SK-N-SH treated with all-trans-retinoic acid at 6 μM for 48 hours (cell line): ENCODE measurements around the gene GPX4.

Source experiments
- ATAC-seq: fragments of 200-7000 bp; cut with Tn5 transposase; 3 replicates; pipeline ENCODE4 v1.9.1; 2020; ENCODE audit warnings: mild to moderate bottlenecking, moderate library complexity
- ARNTL ChIP-seq: fragments of 450-650 bp; formaldehyde crosslinking; IDR thresholded peaks from 2 replicates; pipeline ENCODE4 v1.5.0; 2020; ENCODE audit warnings: low read depth, mild to moderate bottlenecking, moderate library complexity, borderline replicate concordance
- BACH2 ChIP-seq: fragments of 250-450 bp; sonication (Bioruptor Pico); IDR thresholded peaks from 2 replicates; pipeline ENCODE4 v1.9.0; 2021; ENCODE audit warnings: mild to moderate bottlenecking, borderline replicate concordance
- CREB5 ChIP-seq: fragments of 250-450 bp; sonication (Bioruptor Pico); IDR thresholded peaks from 2 replicates; pipeline ENCODE4 v1.5.1; 2020; ENCODE audit warnings: low read depth, mild to moderate bottlenecking, moderate library complexity
- CSRNP3 ChIP-seq: fragments of 250-450 bp; sonication (Bioruptor Pico); IDR thresholded peaks from 2 replicates; pipeline ENCODE4 v1.5.1; 2021; ENCODE audit warnings: mild to moderate bottlenecking, moderate library complexity
- GLIS3 ChIP-seq: fragments of 250-450 bp; sonication (Bioruptor Pico); IDR thresholded peaks from 2 replicates; pipeline ENCODE4 v1.5.0; 2020; ENCODE audit warnings: mild to moderate bottlenecking, moderate library complexity
- OSR1 ChIP-seq: fragments of 250-450 bp; sonication (Bioruptor Pico); IDR thresholded peaks from 2 replicates; pipeline ENCODE4 v1.8.0; 2022; ENCODE audit warnings: moderate library complexity, mild to moderate bottlenecking, inconsistent platforms
- POU6F1 ChIP-seq: fragments of 250-450 bp; sonication (Bioruptor Pico); IDR thresholded peaks from 2 replicates; pipeline ENCODE4 v1.8.0; 2021; ENCODE audit warnings: low read depth, mild to moderate bottlenecking, moderate library complexity, borderline replicate concordance
- PPARA ChIP-seq: fragments of 250-450 bp; sonication (Bioruptor Pico); IDR thresholded peaks from 2 replicates; pipeline ENCODE4 v1.5.0; 2020; ENCODE audit warnings: mild to moderate bottlenecking, borderline replicate concordance
- TCF4 ChIP-seq: fragments of 250-450 bp; sonication (Bioruptor Pico); IDR thresholded peaks from 2 replicates; pipeline ENCODE4 v1.8.0; 2021; ENCODE audit warnings: mild to moderate bottlenecking, moderate library complexity, borderline replicate concordance
- TOX ChIP-seq: fragments of 250-450 bp; sonication (Bioruptor Pico); IDR thresholded peaks from 2 replicates; pipeline ENCODE4 v1.8.0; 2021; ENCODE audit warnings: mild to moderate bottlenecking, moderate library complexity, borderline replicate concordance
- ZFP3 ChIP-seq: fragments of 250-450 bp; sonication (Bioruptor Pico); IDR thresholded peaks from 2 replicates; pipeline ENCODE4 v1.5.0; 2020; ENCODE audit warnings: mild to moderate bottlenecking, moderate library complexity
- ZFP30 ChIP-seq: fragments of 450-650 bp; formaldehyde crosslinking; IDR thresholded peaks from 2 replicates; pipeline ENCODE4 v1.5.0; 2022; ENCODE audit warnings: mild to moderate bottlenecking, moderate library complexity
- ZNF565 ChIP-seq: fragments of 450-650 bp; formaldehyde crosslinking; conservative IDR thresholded peaks from 2 replicates; pipeline ENCODE4 v1.5.0; 2020; ENCODE audit warnings: low read depth, mild to moderate bottlenecking, moderate library complexity
- ZNF70 ChIP-seq: fragments of 450-650 bp; formaldehyde crosslinking; IDR thresholded peaks from 2 replicates; pipeline ENCODE4 v1.5.0; 2020; ENCODE audit warnings: mild to moderate bottlenecking, moderate library complexity

The GPX4 gene

GRCh38 chr19:1131718-1132551, 28.1 kb downstream of the GPX4 start (continued):
- no peak for TF ChIP-seq CREB5 (CRISPR knock-in tag)
- no peak for TF ChIP-seq PPARA (CRISPR knock-in tag)
- TF ChIP-seq, all 23 proteins: peak for 0

GRCh38 chr19:1132552-1133383, 29.0 kb downstream of the GPX4 start:
- no peak for TF ChIP-seq TOX (CRISPR knock-in tag)
- no peak for TF ChIP-seq BACH2 (CRISPR knock-in tag)
- no peak for TF ChIP-seq TCF4 (CRISPR knock-in tag)
- no peak for TF ChIP-seq GLIS3
- no peak for TF ChIP-seq ZFP30
- TF ChIP-seq ZFP3, result no peak
- no peak for TF ChIP-seq ZNF70 (CRISPR knock-in tag)
- no peak for TF ChIP-seq ZNF565 (CRISPR knock-in tag)
- TF ChIP-seq ARNTL (CRISPR knock-in tag), result no peak
- TF ChIP-seq PPARA (CRISPR knock-in tag), result no peak
- TF ChIP-seq POU6F1 (CRISPR knock-in tag), result no peak
- TF ChIP-seq OSR1 (CRISPR knock-in tag), result no peak
- no peak for ATAC-seq

GRCh38 chr19:1133471-1133929, 29.7 kb downstream of the GPX4 start:
- ATAC-seq, result peak; percentile 36
- TF ChIP-seq OSR1 (CRISPR knock-in tag), result no peak
- no peak for TF ChIP-seq CREB5 (CRISPR knock-in tag)
- no peak for TF ChIP-seq POU6F1 (CRISPR knock-in tag)
- no peak for TF ChIP-seq TCF4 (CRISPR knock-in tag)

- TF ChIP-seq OSR1 (CRISPR knock-in tag), result no peak
- no peak for TF ChIP-seq CREB5 (CRISPR knock-in tag)
- no peak for TF ChIP-seq CSRNP3 (CRISPR knock-in tag)
- ATAC-seq, result no peak
Measured at GRCh38 chr19:1134431-1134830, 30.6 kb downstream of the GPX4 start.
